Measurements from ENCODE around the gene PPP2R5C.

DNA sequence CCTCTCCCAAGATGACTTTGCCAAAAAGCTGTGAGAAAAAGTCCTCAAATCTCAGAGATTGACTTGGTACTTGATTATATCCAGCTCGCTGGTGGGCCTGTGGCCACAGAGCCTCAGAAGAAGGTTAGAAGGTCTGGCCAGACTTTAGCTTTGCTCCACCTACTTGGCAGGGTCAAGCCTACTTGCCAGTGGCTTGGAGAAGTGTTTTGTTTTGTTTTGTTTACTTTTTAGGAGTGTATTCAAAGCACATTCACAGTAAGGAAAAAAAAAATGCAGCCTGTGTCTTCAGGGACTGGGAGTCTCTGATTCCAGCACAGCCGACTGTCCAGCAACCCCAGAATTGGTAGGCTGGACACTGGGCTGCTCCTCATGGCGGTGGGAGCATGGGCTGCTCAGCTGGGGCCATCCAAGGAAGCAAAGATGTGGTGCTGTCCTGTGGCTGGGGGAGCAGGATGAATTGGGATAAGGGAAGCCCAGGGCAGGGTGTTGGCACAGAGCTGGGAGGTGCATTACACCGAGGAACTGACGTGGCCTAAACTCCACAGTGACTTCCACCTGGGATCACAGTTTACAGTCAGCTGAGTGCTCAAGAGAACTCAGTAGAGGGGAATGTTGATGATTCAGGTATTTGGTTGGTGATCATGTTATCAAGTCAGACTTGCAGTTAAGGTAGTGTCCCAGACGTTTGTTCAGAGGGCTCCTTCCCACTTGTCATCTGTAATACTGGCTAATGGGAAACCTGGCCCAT is 73.5 kb downstream of the PPP2R5C start:
- TF ChIP-seq POLR2A (IDR thresholded peaks at IDR 0.05; ENCODE audit: low read depth, low read length) (no peak), FOS (IDR thresholded peaks at IDR 0.05; ENCODE audit: borderline replicate concordance, insufficient read depth, low read length) (no peak)
